Iris pigment epithelial cell (primary cell): Measurements from ENCODE around the gene TYSND1.
"Not testable (repeated sequence)": the region's sequence is repeated elsewhere in the genome, so short reads cannot be mapped to it uniquely, and the experiment has no call there.

Source experiments
- DNase-seq: peaks from one replicate; pipeline ENCODE4 v3.0.0-alpha.2; 2011; ENCODE audit warnings: low read depth

The TYSND1 gene

DNA sequence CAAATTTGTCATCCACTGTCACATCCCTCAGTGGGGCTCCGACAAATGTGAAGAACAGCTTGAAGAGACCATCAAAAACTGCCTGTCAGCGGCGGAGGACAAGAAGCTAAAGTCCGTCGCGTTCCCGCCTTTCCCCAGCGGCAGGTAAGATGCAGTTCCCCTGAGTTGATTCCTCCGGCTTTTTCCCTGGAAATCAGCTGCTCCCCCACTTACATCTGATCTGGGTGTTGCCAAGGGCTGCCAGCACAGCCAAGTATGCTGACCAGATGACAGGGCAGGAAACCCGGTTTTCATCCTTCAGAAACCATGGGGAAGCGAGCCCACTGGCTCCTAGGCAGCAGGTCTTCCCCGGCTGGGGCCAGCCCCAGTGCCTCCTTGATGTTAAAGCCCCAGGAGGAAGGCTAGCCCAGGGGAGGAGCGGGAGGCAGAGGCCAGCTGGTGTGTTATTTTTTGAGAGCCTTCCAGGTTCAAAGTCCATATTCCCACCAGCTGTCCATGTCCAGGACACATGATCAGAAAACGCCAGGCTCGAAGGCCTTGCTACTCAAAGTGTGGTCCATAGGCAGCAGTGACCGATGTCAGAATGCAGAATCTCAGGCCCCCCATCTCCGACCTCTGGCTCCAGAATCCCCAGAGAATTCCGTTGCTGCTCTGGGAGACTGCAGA lies 37.3 kb downstream of the TYSND1 start:
- no peak for DNase-seq

DNA sequence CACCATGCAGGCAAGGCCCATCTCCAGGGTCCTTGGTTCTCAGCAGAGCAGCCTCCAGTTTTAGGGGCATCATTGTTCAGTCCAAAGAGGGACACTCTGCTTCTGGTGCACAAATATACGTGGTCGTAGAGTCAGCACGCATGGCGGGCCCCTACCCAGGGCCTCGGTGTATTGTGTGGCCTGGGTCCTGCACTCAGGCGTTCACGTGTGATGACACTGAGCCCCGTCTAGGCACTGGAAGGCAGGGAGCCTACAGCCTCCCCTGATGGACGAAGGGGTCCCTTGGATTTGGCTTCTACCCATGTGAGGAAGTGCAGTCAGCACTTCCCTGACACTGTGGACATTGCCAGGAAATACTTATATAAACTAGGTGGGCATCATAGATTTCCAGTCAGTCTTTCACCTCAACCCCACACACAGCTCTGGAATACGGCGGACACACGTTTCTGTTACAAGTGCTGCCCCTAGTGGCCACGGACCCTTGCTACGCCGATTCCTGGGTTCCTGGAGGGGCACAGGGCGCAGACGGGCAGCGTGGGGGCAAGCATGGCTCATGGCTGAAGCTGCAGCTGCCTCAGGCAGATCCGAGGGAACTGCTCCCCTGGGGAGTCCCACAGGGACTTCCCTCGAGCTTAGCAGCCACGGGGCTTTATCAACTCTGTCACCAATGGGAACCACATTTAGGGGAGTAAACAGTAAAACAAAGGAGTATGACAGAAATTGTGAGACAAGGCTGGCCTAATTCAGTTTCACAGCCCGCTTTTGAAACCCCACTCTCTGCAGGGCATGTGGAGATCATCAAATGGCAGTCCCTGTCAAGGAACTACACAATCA lies 39.3 kb downstream of the TYSND1 start:
- DNase-seq = no peak

DNA sequence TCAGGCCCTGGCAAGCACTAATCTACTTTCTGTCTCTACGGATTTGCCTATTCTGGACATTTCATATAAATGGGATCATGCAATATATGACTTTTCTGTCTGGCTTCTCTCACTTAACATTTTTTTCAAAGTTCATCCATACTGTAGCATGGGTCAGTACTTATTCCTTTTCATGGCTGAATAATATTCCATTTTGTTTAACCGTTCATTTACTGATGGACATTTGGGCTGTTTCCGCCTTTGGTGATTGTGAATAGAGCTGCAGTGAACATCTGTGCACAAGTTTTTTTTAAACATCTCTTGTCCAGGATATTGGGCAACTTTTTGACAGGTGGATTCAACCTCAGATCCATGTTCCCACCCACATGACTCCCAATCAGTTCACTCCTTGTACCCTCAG lies 44.8 kb downstream of the TYSND1 start:
- no peak for DNase-seq

DNA sequence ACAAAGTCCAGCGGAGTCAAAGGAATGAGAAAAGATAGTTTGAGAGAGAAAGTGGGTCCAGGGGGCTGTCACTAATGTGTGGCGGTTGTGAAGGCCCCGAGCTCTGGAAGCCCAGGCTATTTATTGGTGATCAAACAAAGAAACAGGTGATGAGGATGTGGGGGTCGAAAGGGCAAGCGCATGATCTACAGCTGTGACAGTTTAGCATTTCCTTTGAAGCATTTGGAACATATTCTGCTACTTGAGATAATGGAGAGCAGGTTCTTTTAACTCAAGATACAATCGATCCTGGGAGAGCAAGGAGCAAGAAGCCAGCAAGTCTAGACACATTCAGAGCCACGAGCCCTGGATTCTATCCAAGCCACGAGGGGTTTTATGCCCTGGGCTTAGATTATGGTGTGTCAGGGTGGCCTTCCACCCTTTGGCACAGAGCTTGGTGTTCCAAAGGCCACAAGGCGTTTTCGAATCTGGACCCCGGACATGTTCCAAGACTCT lies 45.4 kb downstream of the TYSND1 start:
- not testable (repeated sequence) for DNase-seq

DNA sequence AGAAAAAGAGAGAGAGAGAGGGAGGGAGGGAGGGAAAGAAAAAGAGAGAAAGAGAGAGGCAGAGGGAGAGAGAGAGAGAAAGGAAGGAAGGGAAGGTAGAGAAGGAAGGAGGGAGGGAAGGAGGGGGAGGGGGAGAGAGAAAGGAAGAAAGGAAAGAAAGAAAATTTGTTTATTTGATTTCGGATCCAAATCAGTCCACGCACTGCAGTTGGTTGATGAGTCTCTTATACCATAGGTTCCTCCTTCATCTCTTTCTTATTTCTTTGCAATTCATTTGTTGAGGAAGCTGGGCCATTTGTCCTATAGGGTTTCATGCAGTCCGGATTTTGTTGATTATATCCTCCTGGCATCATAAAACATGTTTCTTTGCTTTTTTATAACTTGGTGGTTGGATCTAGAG lies 48.2 kb downstream of the TYSND1 start:
- no peak for DNase-seq

DNA sequence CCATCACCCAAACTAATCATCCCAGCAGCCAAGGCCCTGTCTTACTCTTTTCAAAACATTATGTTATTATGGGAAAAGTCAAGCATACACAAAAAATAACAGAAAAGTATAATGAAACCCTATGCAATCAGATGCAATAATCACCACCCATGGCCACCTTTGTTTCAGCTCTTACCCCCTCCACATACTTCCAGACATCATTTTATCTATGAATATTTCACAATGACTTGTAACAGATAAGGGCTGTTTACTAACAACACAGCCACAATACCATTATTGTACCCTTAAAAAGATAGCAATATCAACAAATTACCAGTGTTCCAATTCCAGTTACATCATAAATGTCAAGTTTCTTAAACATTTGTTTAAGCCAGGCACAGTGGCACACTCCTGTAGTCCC lies 49.0 kb downstream of the TYSND1 start:
- no peak for DNase-seq

DNA sequence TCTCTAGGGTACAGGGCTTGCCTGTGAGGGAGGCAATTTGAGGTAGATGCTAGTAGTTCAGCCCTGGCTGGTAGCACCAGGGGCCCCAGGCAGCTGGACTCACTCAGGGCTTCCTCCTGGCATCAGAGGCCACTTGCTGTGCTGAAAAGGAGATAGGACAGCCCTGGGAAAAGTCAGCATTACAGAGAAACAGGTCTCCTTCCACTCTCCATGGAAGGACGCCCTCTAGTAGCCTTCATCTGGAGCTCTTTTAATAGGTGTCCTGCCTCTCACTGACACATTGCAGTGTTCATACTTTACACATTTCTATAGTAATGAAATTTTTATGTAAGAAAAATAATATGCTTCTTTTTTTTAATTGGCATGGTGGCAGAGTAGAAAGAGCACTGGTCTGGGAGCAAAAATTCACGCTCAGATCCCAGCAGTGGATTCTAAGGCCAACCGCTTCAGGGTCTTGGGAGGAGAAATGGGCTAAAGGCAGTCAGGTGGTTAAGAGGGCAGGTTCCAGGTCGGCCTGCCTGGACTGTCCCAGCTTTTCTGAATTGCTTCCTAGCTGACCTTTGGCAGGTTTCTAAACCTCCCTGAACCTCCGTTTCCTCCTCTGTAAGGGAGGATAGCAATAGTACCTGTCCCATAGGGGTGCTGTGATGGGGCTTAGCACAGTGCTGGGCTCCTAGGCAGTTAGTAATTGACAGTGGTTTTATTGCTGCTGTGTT lies 49.6 kb downstream of the TYSND1 start:
- no peak for DNase-seq

DNA sequence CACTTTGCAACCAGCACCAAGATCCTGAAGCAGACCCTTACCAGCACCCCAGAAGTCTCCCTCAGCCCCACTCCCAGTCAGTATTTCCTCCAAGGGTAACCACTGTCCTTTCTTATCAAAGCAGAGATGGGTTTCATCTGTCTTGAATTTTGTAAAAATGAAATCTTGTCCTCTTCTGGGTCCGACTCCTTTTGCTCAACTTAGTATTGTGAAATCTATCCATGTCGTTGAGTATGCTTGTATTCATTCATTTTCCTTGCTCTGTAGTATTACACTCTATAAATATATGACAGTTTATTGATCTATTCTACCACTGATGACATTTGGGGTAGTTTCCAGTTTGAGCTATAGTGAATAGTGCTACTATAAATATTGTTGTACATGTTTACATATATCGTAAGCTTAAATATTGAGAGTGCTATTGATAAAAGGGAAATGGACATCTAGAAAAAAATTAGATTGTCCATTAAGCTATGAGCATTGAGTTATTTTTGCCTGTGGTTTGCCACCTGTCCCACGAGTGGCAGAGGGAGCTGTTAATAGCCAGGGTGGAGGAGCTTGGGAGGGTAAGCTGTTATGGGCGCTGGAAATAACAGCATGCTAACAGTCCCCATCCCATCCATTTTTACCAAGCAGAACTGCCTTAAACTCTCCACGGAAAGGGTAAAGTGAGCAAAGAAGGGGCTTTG lies 50.3 kb downstream of the TYSND1 start:
- no peak for DNase-seq

DNA sequence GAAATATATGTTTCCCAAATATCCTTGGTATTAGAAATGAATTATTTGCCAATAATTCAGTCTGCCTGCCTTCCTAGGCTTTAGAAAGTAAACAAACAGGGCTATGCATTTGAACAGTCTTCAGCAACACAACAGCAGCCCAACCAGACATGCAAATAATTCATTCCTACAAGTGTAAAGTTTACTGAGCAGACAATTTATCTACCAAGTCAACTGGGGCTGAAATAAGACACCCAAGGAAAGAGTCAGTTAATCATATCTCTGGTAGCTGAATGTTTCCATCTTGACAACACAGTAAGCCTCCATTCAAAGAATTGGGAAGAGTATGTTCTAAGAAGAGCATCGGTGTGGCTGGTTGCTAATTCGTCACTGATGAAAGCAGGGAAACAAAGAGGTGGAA lies 52.2 kb downstream of the TYSND1 start:
- DNase-seq = peak; percentile 26

DNA sequence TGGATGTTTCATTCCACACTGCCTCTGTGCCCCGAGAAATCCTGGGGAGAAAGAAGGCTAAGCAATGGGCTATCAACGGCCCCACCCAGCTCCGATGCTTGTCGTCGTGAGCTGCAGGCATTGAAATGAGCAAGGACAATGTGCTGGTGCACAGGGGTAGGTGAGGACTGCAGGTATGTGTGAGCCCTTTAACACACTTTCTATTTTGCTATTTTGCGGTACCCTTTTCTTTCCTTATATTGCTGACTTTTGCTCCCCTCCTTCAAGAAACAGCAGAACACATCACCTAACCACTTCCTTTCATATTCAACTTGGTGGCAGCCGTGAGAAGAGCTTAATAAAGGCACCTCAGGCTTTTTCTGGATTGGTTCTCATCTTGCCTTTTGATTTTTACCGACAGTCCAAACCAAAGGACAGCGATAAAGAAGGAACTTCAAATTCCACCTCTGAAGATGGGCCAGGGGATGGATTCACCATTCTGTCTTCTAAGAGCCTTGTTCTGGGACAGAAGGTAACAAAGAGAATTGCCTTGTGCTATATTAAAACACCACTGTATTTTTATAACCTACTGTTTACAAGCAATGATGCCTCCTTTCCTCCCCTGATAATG lies 53.1 kb downstream of the TYSND1 start:
- DNase-seq = no peak

DNA sequence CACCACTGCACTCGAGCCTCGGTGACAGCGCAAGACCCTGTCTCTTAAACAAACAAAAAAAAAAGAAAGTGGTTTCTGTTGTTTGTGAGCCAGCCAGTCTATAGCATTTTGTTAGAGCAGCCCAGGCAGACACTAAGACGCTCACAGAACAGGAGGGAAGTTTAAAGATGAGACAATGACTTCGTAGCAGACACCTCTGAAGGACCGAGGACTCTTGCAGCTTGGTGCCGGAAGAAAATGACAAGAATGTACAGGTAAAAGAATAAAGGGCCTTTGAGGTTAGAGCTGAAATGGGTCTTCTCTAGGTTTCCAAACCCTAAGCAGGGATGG lies 54.1 kb downstream of the TYSND1 start:
- DNase-seq = no peak

DNA sequence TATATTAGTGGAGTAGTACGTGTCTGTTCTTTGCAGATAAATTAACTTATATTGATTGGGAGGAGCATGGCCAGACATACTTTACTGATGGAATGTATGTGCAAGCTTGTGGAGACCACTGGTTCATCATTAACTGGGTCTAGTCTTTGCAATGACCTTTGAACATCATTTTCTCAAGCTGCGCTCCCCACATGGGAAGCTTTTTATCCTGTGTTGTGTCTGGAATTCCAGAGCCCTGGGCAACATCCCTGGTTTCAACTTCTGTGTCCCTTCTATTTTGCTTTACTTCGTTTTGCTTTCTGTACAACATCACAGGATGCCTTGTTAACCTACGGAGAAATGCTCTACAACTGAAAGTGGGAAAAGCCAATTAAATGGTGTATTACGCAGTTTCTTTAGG lies 55.5 kb downstream of the TYSND1 start:
- no peak for DNase-seq

DNA sequence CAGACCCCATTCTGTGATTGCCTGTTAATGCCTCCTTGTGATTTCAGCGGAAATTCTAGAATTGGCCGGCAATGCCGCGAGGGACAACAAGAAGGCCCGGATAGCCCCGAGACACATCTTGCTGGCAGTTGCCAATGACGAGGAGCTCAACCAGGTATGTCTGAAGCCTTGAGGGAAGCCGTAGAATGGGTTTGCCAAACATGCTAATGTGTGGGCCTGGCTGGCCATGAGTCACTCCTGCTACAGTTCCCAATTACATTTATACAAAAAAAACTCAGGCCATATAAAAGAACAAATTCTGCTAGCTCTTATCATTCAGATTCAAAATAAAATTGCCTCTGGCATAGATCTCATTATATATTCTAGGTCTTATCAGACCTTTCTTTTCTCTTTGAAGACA lies 56.5 kb downstream of the TYSND1 start:
- peak; percentile 21 for DNase-seq

DNA sequence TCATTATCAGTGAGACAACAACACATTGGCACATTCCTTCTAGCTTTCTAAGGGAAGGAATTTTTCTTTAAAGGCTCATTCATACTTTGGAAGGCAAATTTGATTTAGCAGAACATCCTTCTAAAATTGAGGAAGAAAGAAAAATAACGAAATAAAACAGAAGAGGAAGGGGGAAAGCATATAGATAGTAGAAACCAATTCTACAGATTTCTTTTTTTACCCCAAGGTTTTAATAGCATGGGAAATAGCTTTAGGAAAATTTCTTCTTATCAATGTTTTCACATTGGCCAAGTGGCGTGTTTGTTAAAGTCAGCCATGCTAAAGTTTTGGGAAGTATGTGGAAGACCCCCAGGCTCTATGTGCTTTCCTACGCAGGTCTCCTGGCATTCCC lies 58.2 kb downstream of the TYSND1 start:
- DNase-seq = no peak
